GM10847 (cell line): ENCODE data around the gene TIAM2.

Source experiments
- POLR2A ChIP-seq: IDR thresholded peaks from 2 replicates; pipeline ENCODE4 v1.6.1; 2011; ENCODE audit not compliant: insufficient read length; ENCODE audit errors: extremely low read depth

Gene TIAM2

DNA sequence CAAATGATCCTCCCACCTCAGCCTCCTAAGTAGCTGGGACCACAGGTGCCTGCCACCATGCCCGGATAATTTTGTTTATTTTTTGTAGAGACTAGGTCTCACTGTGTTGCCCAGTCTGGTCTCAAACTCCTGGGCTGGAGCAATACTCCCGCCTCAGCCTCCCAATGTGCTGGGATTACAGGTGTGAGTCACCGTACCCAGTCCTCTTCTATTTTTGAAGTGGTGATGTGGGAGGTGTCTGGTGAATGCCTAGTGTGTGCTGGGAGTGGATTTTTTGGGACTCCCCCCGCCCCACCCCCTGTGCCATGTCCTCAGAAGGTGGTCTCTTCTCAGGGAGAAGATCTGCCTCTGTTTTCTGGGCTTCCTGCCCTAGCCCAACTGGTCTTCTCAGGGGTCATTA is 220.8 kb downstream of the TIAM2 start:
- TF ChIP-seq POLR2A, result no peak

DNA sequence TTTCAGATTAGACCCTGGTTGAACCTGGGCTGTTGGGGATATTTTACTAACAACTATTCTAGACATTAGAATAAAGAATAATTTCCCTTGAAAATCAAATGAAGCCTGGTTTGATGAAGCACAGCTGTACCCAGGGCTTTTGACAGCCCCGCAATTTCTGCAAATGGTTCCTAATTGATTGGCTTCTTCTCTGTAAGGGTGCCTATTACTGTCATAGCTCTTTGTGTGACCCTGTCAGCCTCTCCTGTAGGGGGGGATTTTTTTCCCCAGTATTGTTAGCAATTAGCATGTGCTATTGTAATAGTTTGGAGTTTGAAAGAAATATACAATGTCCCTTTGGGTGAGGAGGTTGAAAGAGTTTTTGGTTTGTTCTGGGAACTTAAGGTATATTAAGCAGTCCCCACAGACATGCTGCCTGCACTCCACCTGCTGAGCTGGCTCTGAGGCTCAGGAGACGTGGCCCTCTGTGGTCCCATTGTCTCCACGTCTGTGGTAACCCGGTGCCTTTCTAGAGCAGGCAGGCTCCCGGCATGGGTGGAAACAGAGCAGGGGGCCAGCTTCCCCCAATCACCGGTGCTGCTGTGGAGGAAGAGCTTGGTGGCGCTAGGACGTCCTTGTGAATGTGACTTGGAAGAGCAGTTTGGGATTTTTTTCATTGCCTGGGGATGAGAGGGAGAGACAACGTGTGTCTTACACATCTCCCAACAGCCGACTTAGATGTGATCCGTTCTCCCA is 221.4 kb downstream of the TIAM2 start:
- no peak for TF ChIP-seq POLR2A

DNA sequence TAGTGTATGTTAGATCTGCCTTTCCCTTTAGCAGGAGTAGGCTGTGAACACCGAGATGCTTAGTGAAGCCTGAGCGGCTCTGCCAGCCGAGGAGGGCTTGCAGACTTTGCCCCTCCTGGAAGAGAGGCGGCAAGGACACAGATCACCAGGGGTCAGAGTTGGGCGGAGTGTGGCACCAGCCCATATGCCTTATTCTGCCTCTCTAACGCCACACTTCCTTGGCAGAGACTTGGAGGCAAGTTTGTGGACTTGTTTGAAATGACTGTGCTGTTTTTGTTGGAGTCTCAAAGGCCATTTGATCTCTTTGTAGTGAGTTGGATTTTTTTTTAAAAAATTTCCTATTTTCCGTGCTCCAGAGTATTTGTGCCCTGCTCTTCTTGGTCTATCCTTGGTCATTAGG is 224.2 kb downstream of the TIAM2 start:
- TF ChIP-seq POLR2A, result no peak

DNA sequence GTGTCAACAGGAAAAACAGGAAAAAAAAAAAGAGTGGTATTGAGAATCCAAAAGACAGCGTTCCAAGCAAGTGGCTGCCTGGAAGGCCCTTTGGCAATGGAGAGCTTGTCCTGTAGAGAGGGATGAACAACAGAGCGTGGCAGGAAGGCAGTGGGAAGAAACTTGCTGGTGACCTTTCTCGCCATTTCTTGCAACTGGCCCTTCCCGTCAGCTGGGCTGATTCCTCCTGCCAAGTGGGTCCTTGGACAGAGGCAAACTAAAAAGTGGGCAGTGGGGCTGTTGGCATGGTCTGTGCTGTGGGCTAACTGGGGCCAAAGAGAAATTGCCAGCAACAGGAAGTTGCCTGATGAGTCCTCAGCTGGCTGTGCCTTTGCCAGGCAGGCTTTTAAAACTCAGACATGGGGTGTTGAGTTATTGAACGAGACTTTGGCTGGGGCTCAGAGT is 224.8 kb downstream of the TIAM2 start:
- no peak for TF ChIP-seq POLR2A

DNA sequence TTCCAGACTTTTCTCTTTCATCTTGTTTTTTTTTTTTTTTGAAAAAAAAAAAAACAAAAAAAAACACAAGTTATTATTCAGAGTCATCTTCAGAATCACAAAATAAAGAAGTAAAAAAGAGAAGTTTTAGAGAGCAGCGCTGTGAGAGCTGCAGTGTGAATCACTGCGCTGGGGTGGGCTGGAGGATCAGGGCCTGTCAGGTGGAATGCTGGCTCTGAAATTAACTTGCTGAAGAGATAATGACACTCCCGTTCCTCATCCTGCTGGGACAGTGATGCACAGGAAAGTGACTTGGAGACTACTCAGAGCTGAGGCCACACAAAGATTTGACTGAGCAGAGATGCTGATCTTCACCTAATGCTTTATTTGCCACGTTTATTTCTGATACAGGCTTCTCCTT is 226.0 kb downstream of the TIAM2 start:
- TF ChIP-seq POLR2A, result no peak

DNA sequence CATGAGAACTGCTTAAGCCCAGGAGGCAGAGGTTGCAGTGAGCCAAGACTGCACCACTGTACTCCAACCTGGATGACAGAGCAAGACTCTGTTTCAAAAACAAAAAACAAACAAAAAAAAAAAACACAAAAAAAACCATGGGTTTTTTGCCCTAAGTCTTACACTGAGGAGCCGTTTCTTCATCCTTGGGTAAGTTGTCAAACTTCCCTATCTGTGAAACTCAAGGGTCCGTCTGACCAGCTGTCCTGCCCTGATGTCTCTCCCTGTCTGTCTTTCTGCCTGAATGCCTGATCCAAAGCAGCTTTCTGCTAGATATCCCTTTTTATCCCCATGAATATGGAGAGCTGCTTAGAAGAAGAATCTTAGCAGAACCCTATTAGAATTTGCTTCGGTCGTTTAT is 227.4 kb downstream of the TIAM2 start:
- no peak for TF ChIP-seq POLR2A

DNA sequence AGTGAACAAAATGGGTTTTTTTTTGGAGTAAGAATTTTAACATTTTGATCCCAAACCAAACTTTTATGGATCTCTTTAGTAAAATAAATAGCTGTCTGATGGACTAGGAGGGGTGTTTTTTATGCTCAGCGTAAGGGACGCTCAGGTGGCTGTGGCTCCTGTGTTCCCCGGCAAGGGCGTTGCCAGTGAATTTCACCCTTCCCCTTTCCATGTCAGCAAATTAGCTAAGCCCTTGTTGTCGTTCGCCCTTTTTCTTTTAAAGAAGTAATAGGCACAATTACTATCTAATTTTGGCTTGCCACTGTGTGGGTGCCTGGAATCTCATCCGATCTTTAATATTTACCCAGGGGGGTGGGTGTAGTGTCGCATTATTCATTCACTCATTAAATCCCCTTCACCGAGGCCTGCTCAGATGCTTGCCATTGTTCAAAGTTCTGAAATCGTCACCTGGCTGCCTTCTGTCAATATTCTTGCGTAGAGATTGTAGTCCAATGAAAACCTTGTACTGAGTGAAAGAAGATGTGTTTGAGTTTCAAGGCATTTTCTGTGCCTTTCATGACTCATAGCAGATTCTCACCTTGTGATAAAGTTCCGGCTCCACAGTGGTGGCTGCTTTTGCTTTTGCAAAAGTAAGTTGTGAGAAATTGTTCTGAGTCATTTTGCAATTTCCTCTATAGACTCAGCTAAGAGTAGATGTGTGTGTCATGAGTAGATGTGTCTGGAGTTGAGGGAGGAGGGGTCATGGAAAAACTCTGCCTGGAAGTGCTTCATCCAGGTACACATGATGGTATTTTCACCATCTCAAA is 228.7 kb downstream of the TIAM2 start:
- TF ChIP-seq POLR2A, result no peak

DNA sequence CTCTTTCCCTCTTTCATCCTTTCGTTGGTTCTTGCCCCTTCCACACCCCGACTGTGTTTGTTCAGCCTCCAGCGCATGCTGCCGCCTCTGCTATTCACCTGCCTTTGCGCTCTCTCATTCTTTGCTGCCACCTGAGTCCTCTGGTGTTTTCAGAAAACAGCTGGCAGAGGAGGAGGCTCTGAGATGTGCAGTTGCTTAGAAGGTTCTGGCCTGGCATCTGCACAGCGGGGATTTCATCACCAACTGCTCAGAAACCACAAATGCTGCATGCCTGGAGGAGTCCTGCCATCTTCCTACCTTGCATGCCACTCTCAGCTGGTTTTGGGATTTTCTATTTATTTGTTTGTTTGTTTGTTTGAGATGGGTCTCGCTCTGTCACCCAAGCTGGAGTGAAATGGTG is 229.5 kb downstream of the TIAM2 start:
- no peak for TF ChIP-seq POLR2A

DNA sequence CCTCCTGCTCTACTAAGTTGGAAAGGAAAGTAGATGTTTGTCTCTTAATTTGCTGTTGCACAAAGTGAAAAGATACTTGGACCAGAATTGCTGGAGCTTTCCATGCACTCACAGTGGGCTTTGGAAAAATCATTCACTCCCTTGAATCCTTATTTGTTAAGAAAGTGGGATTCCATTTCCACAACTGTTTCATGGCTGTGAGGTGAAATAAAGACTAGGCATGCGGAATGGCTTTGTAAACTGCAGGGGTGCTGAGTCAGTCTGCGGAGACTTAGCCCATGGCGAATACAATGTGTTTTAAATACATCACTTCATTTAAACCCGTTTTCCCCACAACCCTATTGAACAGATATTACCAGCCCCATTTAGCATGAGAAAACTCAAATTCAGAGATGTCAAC is 231.9 kb downstream of the TIAM2 start:
- no peak for TF ChIP-seq POLR2A

DNA sequence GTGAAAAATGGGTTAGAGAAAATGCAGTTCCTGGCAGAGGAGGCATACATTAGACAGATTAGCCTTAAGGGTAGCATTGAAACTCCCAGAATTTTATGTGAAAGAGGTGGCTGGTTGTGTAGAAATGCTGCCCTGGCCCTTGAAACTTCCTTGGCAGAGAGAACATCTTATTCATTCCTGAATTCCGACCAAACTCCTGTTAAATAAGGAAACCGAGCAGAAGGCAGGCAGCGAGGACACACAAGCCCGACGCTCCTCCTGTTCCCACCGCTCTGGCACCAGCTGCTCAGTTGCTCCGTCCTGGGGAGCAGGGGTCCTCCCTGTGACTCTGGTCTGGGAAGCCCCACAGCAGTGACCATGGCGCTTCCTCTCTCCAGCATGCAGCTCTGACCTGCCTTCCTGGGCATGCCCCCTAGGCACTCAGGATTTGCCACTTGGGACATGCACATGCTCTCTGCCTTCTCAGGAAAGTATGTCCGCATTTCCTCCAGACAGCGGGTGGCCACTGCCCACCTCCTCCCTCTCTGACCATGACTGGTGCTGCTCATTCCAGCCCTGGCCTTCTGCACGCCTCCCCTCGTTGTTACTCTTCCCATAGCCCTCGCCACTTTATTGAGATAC is 233.5 kb downstream of the TIAM2 start:
- no peak for TF ChIP-seq POLR2A

DNA sequence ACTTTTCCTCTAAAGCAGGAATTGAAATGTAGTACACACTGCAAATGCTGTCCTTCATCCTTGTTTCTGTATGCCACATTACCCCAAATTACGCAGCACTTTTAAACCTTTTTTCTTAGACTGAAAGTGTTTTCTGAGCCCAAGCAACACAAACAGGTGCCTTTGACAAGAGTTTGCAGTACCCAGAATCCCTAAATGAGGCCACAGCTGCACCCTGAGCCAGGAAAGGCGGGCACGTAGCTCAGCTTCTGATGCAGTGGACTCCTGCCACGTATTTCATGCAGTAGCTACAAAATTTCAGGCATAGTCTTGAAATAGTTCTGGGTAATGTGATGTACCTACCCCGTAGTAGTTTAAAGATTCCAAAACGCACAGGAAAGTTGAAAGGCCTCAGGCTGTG is 237.7 kb downstream of the TIAM2 start:
- TF ChIP-seq POLR2A, result no peak

DNA sequence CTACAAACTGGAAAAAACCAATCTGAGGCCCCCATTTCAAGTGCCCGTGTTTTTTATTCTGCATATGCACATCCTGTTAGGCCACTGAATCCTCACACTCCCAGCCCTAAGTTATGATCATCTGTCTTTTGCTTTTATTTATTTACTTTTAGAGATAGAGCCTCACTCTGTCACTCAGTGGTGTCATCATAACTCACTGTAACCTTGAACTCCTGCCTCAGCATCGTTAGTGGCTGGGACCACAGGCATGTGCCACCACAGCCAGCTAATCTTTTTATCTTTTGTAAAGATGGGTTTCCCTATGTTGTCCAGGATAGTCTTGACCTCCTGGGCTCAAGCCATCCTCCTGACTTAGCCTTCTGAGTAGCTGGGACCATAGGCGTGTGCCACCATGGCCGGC is 239.1 kb downstream of the TIAM2 start:
- TF ChIP-seq POLR2A, result no peak

DNA sequence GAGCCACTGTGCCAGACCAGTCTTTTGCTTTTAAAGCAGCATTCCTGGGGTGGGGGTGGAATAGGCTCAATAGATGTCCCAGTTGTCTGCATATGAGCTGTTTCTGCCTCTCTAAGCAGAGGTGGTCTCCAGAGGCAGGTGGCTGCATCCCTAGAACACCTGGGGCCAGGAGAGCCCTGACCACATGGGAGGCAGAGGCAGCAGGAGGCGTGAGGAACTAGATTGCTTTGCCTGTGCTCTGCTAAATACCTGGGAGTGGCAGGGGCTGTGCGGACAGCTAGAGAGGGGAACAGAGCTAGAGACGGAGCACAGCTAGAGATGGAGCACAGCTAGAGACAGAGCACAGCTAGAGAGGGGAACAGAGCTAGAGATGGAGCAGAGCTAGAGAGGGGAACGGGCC is 239.6 kb downstream of the TIAM2 start:
- no peak for TF ChIP-seq POLR2A

DNA sequence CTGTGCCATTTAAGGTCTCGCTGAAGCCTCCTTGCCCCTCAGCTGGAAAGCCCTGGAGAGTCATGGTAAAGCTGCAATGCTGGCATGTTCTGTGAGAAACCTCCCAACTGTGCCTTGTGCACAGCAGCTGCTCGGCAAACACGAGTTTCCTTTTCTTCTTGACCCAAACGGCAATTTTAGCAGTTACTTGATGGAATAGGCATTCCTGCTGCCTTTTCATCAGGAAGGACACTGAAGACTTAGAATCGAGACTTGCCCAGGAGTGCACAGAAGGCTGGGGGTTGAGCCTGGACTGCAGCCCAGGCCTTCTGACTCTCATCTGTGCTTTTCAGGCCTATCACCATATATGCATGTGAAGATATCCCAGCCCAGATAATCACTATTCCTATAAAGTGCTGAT is 240.0 kb downstream of the TIAM2 start:
- TF ChIP-seq POLR2A, result no peak

DNA sequence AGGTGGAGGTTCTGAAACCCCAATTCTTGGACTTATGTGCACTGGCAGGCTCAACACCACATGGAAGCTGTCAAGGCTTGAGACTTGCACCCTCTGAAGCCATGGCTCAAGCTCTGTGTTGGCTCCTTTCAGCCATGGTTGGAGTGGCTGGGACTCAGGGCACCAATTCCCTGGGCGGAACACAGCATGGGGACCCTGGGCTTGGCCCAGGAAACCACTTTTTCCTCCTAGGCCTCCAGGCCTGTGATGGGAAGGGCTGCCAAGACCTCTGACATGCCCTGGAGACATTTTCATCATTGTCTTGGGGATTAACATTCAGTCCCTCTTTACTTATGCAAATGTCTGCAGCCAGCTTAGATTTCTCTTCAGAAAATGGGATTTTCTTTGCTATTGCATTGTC is 242.5 kb downstream of the TIAM2 start:
- no peak for TF ChIP-seq POLR2A
